ENCODE results near the gene SLC16A11. TPM values are rescaled to one million over a fixed set of nuclear protein-coding genes. Genes with fewer than 3 reads are reported as not detected.

Gene SLC16A11
- total and polyA plus RNA-seq, 8 donors = 0.74 to 2.5 (median 1.2) TPM

GRCh38 chr17:7067198-7067597, 23.3 kb upstream of the SLC16A11 start:
- TF ChIP-seq CTCF (IDR thresholded peaks at IDR 0.05) = no peak
- H3K4me1 ChIP-seq = no peaks in the 10 kb centered on the region
- no peak overlapping the region for H3K27ac ChIP-seq
- H3K27me3 ChIP-seq = no peaks in the 10 kb centered on the region
- DNase-seq (no peak), ATAC-seq (no peak)
- no peaks in the 10 kb centered on the region for H3K36me3 ChIP-seq
- intact Hi-C loops (cut with DNase I) = no loop called here
- peaks cover 0 to 15% of the 10 kb centered on the region in 2 donors for H3K9me3 ChIP-seq
- H3K4me3 ChIP-seq = no peak overlapping the region

GRCh38 chr17:7064261-7064660, 20.4 kb upstream of the SLC16A11 start:
- Histone ChIP-seq H3K27me3 (no peaks in the 10 kb centered on the region), H3K4me1 (no peaks in the 10 kb centered on the region), H3K36me3 (no peaks in the 10 kb centered on the region), H3K4me3 (no peak overlapping the region), H3K27ac (no peak overlapping the region), H3K9me3 (peaks cover 0 to 15% of the 10 kb centered on the region in 2 donors)
- intact Hi-C loops (cut with DNase I) = no loop called here
- no peak for ATAC-seq
- DNase-seq = peak in 1 of 4 donors; percentile 19
- TF ChIP-seq CTCF (IDR thresholded peaks at IDR 0.05) = no peak

- H3K9me3 ChIP-seq = peaks cover 0 to 11% of the 10 kb centered on the region in 2 donors
- no peaks in the 10 kb centered on the region for H3K27me3 ChIP-seq
- ATAC-seq (no peak), DNase-seq (peak in 1 of 4 donors; percentile 2)
- intact Hi-C loops (cut with DNase I) = no loop called here
- no peak overlapping the region for H3K4me3 ChIP-seq
- no peak for TF ChIP-seq CTCF (IDR thresholded peaks at IDR 0.05)
- H3K4me1 ChIP-seq = no peaks in the 10 kb centered on the region
- no peaks in the 10 kb centered on the region for H3K36me3 ChIP-seq
- H3K27ac ChIP-seq = no peak overlapping the region
These were observed 19.7 kb upstream of the SLC16A11 start for GRCh38 chr17:7063518-7064094.

GRCh38 chr17:7060165-7060891, 16.4 kb upstream of the SLC16A11 start:
- DNase-seq = peak in 1 of 4 donors; percentile 13
- Histone ChIP-seq H3K4me3 (no peak overlapping the region), H3K27me3 (no peaks in the 10 kb centered on the region), H3K9me3 (no peaks in the 10 kb centered on the region), H3K4me1 (no peaks in the 10 kb centered on the region), H3K27ac (no peak overlapping the region), H3K36me3 (no peaks in the 10 kb centered on the region)
- TF ChIP-seq CTCF (IDR thresholded peaks at IDR 0.05) = no peak
- peak; percentile 66 for ATAC-seq
- intact Hi-C loops (cut with DNase I) = no loop called here

GRCh38 chr17:7058831-7059447, 15.0 kb upstream of the SLC16A11 start:
- Histone ChIP-seq H3K27ac (no peak overlapping the region), H3K36me3 (no peaks in the 10 kb centered on the region), H3K4me3 (no peak overlapping the region), H3K9me3 (no peaks in the 10 kb centered on the region), H3K4me1 (no peaks in the 10 kb centered on the region), H3K27me3 (no peaks in the 10 kb centered on the region)
- intact Hi-C loops (cut with DNase I) = no loop called here
- TF ChIP-seq CTCF (IDR thresholded peaks at IDR 0.05) = no peak
- ATAC-seq (no peak), DNase-seq (no peak)

Measured in left lung (tissue), 10 donors.